Spleen (tissue), 11 donors: ENCODE measurements around the gene GSDMA. TPM values are rescaled to one million over a fixed set of nuclear protein-coding genes. Genes with fewer than 3 reads are reported as not detected.
A peak's percentile ranks its signal among the peaks of the same experiment; 100 is the strongest.

Source experiments
- DNase-seq: peaks from one replicate; pipeline ENCODE4 v3.0.0-alpha.2; 2020
- H3K27ac ChIP-seq, 8 donors: fragments of 200-600 bp; sonication (generic) in 7 of 8; 1 replicate in 4 of 8; 2 replicates in 4 of 8; pipeline versions ENCODE4 v1.5.0 to v1.8.0; 2016 to 2021; ENCODE audit warnings: inconsistent platforms in 4 of 8, mild to moderate bottlenecking in 4 of 8, moderate library complexity in 1 of 8
- H3K27me3 ChIP-seq, 7 donors: fragments of 200-600 bp; sonication (generic) in 6 of 7; replicated peaks in 1 of 7; 1 replicate in 4 of 7; 2 replicates in 3 of 7; pipeline versions ENCODE4 v1.5.0 to v1.8.0; 2016 to 2021; ENCODE audit warnings: inconsistent platforms in 3 of 7, mild to moderate bottlenecking in 1 of 7
- H3K36me3 ChIP-seq, 6 donors: fragments of 200-600 bp; sonication (generic) in 5 of 6; 1 replicate in 4 of 6; 2 replicates in 2 of 6; pipeline versions ENCODE4 v1.5.0 to v1.8.0; 2016 to 2021; ENCODE audit warnings: inconsistent platforms in 2 of 6
- H3K4me1 ChIP-seq, 6 donors: fragments of 200-600 bp; sonication (generic) in 5 of 6; 1 replicate in 3 of 6; 2 replicates in 3 of 6; pipeline versions ENCODE4 v1.5.0 to v1.8.0; 2016 to 2021; ENCODE audit warnings: inconsistent platforms in 3 of 6
- H3K4me3 ChIP-seq, 8 donors: fragments of 200-600 bp; sonication (generic) in 7 of 8; 1 replicate in 4 of 8; 2 replicates in 4 of 8; pipeline versions ENCODE4 v1.5.0 to v1.8.0; 2016 to 2021; ENCODE audit warnings: inconsistent platforms in 4 of 8, mild to moderate bottlenecking in 4 of 8, moderate library complexity in 2 of 8
- H3K9me3 ChIP-seq, 8 donors: fragments of 200-600 bp; sonication (generic) in 7 of 8; 1 replicate in 4 of 8; 2 replicates in 4 of 8; pipeline versions ENCODE4 v1.5.0 to v1.8.0; 2016 to 2021; ENCODE audit warnings: inconsistent platforms in 4 of 8
- CTCF ChIP-seq, 11 experiments: fragments of 200-600 bp in 7 of 11; fragments of 450-650 bp in 4 of 11; sonication (generic) in 4 of 11; IDR thresholded peaks in 8 of 11; conservative IDR thresholded peaks in 3 of 11; 1 replicate in 7 of 11; 2 replicates in 4 of 11; pipeline versions ENCODE4 v1.4.0 to v1.8.0; 2016 to 2021; ENCODE audit warnings: antibody characterized with exemption in 11 of 11, inconsistent platforms in 4 of 11, mild to moderate bottlenecking in 1 of 11
- POLR2A ChIP-seq, 3 donors: fragments of 450-650 bp; IDR thresholded peaks; one replicate each; pipeline ENCODE4 v1.5.1; 2017; ENCODE audit warnings: antibody characterized with exemption in 3 of 3, mild to moderate bottlenecking in 1 of 3
- POLR2AphosphoS5 ChIP-seq, 3 donors: sonication (generic); formaldehyde crosslinking; IDR thresholded peaks; one replicate each; pipeline ENCODE4 v1.5.1; 2017; ENCODE audit warnings: antibody characterized with exemption in 3 of 3
- WGBS, 5 donors: extraction: QIAGEN DNeasy Blood & Tissue Kit in 3 of 5; methylation state at CpG; one replicate each; pipeline versions ENCODE4 v1.1.5 to v1.1.7; 2013 to 2018; 5-methylcytosine and 5-hydroxymethylcytosine counted together
- intact Hi-C: fragments of 100-400 bp; cut with DNase I; formaldehyde crosslinking; loops from one replicate; pipeline ENCODE4 v1.15.0; 2023; ENCODE audit warnings: low total_unique reads
- polyA plus RNA-seq, 3 donors: library from polyadenylated mRNA; stranded (reverse); fragments of 200-250 nt; gene quantifications; one replicate each; pipeline ENCODE4 v1.2.1, GENCODE V29; 2013
- total RNA-seq, 7 donors: library from RNA; depleted of rRNA in 3 of 7; stranded (reverse); fragments of >200 nt in 3 of 7; fragmentation: NEBNext Ultra II Directional in 4 of 7; extraction: Animal tissue kit (Norgen Biotek cat#: 25700) in 4 of 7; gene quantifications; one replicate each; pipeline versions ENCODE4 v1.1.0 to v1.2.1, GENCODE V29; 2016 to 2021
- donor health status: healthy with polysubstance abuse.
- donor health status: DM: no; HTN: no; CAD: no; lungs with moderate emphysema.
- donor health status: DM: no; HTN: no; CAD: no.
- donor health status: Bipolar disorder and iron deficiency.
- donor health status: healthy.
- donor health status: DM: no; HTN: no; CAD: no.
- donor health status: DM: yes; HTN: yes; CAD: no.

GSDMA gene
- total and polyA plus RNA-seq, 10 donors, result 0.07 to 1.2 (median 0.41) TPM; not detected in 3

GRCh38 chr17:39973496-39973895, 10.7 kb downstream of the GSDMA start:
- TF ChIP-seq POLR2AphosphoS5 (IDR thresholded peaks at IDR 0.05) (no peak), POLR2A (IDR thresholded peaks at IDR 0.05) (no peak), CTCF (IDR thresholded peaks at IDR 0.05 in 8 of 11, conservative IDR thresholded peaks at IDR 0.05 in 3 of 11) (no peak)
- intact Hi-C loops, result no loop called here
- WGBS, 5 donors, result 89 to 100% (median 94%) methylated on average over 2 of the region's 2 CpGs
- DNase-seq, result no peak
- Histone ChIP-seq H3K9me3 (no peaks in the 10 kb centered on the region), H3K27ac (no peak overlapping the region), H3K27me3 (peaks cover 0 to 11% (median 0%) of the 10 kb centered on the region in 7 donors), H3K4me1 (peaks cover 0 to 24% (median 3%) of the 10 kb centered on the region in 6 donors), H3K36me3 (no peaks in the 10 kb centered on the region), H3K4me3 (no peak overlapping the region)

GRCh38 chr17:39974433-39974832, 11.6 kb downstream of the GSDMA start:
- DNase-seq, result no peak
- H3K36me3 ChIP-seq, result no peaks in the 10 kb centered on the region
- H3K27ac ChIP-seq, result no peak overlapping the region
- intact Hi-C loops, result no loop called here
- no peaks in the 10 kb centered on the region for H3K9me3 ChIP-seq
- peaks cover 0 to 11% (median 0%) of the 10 kb centered on the region in 7 donors for H3K27me3 ChIP-seq
- 68 to 89% (median 83%) methylated on average over 5 of the region's 5 CpGs for WGBS, 5 donors
- peaks cover 0 to 29% (median 7%) of the 10 kb centered on the region in 6 donors for H3K4me1 ChIP-seq
- TF ChIP-seq POLR2AphosphoS5 (IDR thresholded peaks at IDR 0.05), result no peak
- TF ChIP-seq POLR2A (IDR thresholded peaks at IDR 0.05), result no peak
- TF ChIP-seq CTCF (IDR thresholded peaks at IDR 0.05 in 8 of 11, conservative IDR thresholded peaks at IDR 0.05 in 3 of 11), result no peak
- no peak overlapping the region for H3K4me3 ChIP-seq

- Histone ChIP-seq H3K36me3 (no peaks in the 10 kb centered on the region), H3K27ac (no peak overlapping the region), H3K4me3 (no peak overlapping the region), H3K4me1 (peaks cover 0 to 33% (median 15%) of the 10 kb centered on the region in 6 donors), H3K27me3 (peaks cover 0 to 8% (median 0%) of the 10 kb centered on the region in 7 donors), H3K9me3 (no peaks in the 10 kb centered on the region)
- intact Hi-C loops, result no loop called here
- no peak for DNase-seq
- WGBS, 5 donors, result 79 to 88% (median 80%) methylated on average over 4 of the region's 4 CpGs
- TF ChIP-seq POLR2A (IDR thresholded peaks at IDR 0.05) (no peak), CTCF (IDR thresholded peaks at IDR 0.05 in 8 of 11, conservative IDR thresholded peaks at IDR 0.05 in 3 of 11) (no peak), POLR2AphosphoS5 (IDR thresholded peaks at IDR 0.05) (no peak)
These were observed 13.0 kb downstream of the GSDMA start for GRCh38 chr17:39975801-39976200.

DNA sequence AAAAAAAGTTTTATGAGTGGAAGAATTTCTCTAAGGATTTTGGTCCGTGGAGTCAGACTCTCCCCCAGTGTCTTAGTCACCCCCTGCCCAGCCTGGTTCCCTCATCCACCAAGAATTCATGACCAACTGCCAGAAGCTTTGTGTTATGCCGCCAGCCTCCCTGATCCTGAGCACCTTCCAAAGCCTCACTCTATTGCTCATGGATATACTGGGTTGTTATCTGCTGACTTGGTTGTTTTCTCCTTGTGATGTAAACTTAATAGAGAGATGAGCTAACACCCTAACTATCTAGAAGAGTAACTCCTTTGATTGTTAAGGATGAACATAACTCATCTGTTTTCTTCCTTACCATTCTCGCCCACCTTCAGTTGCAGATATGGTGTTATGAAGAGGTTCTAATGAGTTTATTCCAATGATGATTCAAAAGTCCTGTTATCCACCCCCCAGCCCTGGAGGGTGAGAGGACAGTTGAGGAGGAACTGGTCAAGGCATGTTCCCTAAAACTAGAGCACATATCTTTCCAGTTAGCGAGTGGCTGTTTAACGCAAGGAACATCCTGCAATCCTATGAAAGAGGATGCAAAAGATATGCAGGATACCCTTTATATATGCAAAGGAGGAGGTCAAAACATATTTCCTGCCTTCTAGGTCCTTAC, 16.3 kb downstream of the GSDMA start:
- no peaks in the 10 kb centered on the region for H3K27me3 ChIP-seq
- H3K9me3 ChIP-seq, result no peaks in the 10 kb centered on the region
- H3K36me3 ChIP-seq, result peaks cover 0 to 7% (median 1%) of the 10 kb centered on the region in 6 donors
- H3K27ac ChIP-seq, result peak overlapping the region in 3 of 8 donors; percentile 92 to 98 (median 97)
- TF ChIP-seq POLR2A (IDR thresholded peaks at IDR 0.05) (no peak), POLR2AphosphoS5 (IDR thresholded peaks at IDR 0.05) (no peak), CTCF (IDR thresholded peaks at IDR 0.05 in 8 of 11, conservative IDR thresholded peaks at IDR 0.05 in 3 of 11) (no peak)
- intact Hi-C loops, result no loop called here
- no peak for DNase-seq
- peak overlapping the region in 1 of 8 donors; percentile 92 for H3K4me3 ChIP-seq
- WGBS, 5 donors, result 77 to 85% (median 83%) methylated on average over 5 of the region's 5 CpGs
- H3K4me1 ChIP-seq, result peaks cover 17 to 43% (median 34%) of the 10 kb centered on the region in 6 donors
